ENCODE measurements around the gene COA5. TPM values are rescaled to one million over a fixed set of nuclear protein-coding genes. Genes with fewer than 3 reads are reported as not detected.

Gene COA5
- polyA plus RNA-seq, 1 donor: 42.7 TPM

- DNase-seq (ENCODE audit: low read depth): no peak
Observed at GRCh38 chr2:98551316-98551715, 57.0 kb downstream of the COA5 start.

- no peak for DNase-seq (ENCODE audit: low read depth)
Observed at GRCh38 chr2:98550165-98550564, 58.1 kb downstream of the COA5 start.

Other genes with a start within 250 kb of the COA5 start
- 11.1 TPM for gene INPP4A, start 163.7 kb downstream of the COA5 start, polyA plus RNA-seq (ENCODE audit: insufficient read length)
- gene UNC50, start 77 bp upstream of the COA5 start, polyA plus RNA-seq (ENCODE audit: insufficient read length): 27.1 TPM
- 3.8 TPM for gene MGAT4A, start 122.6 kb upstream of the COA5 start, polyA plus RNA-seq (ENCODE audit: insufficient read length)

All from forelimb muscle (tissue), 1 donor.